Activated CD4-positive, alpha-beta memory T cell treated with anti-CD3 and anti-CD28 coated beads for 36 hours (primary cell): Measurements from ENCODE around the gene PCA3. TPM values are rescaled to one million over a fixed set of nuclear protein-coding genes. Genes with fewer than 3 reads are reported as not detected.
"Not testable (repeated sequence)": the region's sequence is repeated elsewhere in the genome, so short reads cannot be mapped to it uniquely, and the experiment has no call there.

Experiments
- CTCF ChIA-PET: fragments of 350-600 bp; sonication (Branson Sonifier 250); formaldehyde crosslinking; loops from one replicate; lab custom pipeline; 2021; ENCODE audit warnings: antibody characterized with exemption, inconsistent platforms; lab: Charles Lee
- POLR2A ChIA-PET: fragments of 350-600 bp; sonication (Branson Sonifier 250); formaldehyde crosslinking; loops from one replicate; lab custom pipeline; 2021; ENCODE audit warnings: antibody characterized with exemption; lab: Charles Lee
- DNase-seq: peaks from one replicate; pipeline ENCODE4 v3.0.0-alpha.2; 2020
- H3K27ac Mint-ChIP-seq: one replicate; pipeline ENCODE4 v1.8.0; 2021; ENCODE audit warnings: mixed read lengths
- H3K27me3 Mint-ChIP-seq: one replicate; pipeline ENCODE4 v1.8.0; 2021; ENCODE audit warnings: mixed read lengths
- H3K36me3 Mint-ChIP-seq: one replicate; pipeline ENCODE4 v1.8.0; 2021; ENCODE audit warnings: mixed read lengths
- H3K4me1 Mint-ChIP-seq: one replicate; pipeline ENCODE4 v1.8.0; 2021; ENCODE audit warnings: low read depth, mixed read lengths
- H3K4me3 Mint-ChIP-seq: one replicate; pipeline ENCODE4 v1.8.0; 2021; ENCODE audit warnings: mild to moderate bottlenecking, mixed read lengths
- H3K9me3 Mint-ChIP-seq: one replicate; pipeline ENCODE4 v1.8.0; 2021; ENCODE audit warnings: mixed read lengths
- intact Hi-C: fragments of 100-400 bp; cut with micrococcal nuclease; formaldehyde crosslinking; loops from one replicate; pipeline ENCODE4 v1.15.1; 2023
- total RNA-seq, 2 experiments: library from RNA; stranded (reverse); gene quantifications; one replicate each; pipeline ENCODE4 v1.2.3, GENCODE V29; 2021

PCA3 gene
- total RNA-seq, 2 experiments from 2014 or later, result not detected

DNA sequence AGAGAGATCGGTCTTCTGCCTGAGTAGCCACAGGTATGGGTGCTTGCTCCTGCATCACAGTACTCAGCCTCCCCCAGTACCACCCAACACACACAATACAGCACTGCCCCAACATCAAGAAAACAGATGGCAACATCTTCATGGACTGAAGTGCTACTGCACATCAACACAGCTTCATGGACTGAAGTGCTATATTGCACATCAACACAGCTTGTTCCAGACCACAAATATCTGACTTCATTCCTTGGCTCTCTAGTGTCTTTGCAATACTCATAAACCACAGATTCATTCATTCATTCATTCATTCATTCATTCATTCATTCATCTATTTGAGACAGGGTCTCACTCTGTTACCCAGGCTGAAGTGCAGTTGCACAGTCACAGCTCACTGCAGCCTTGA lies 31.1 kb upstream of the PCA3 start:
- Mint-ChIP-seq H3K27ac (no peak overlapping the region), H3K4me1 (no peaks in the 10 kb centered on the region), H3K4me3 (no peak overlapping the region), H3K9me3 (no peaks in the 10 kb centered on the region), H3K36me3 (no peaks in the 10 kb centered on the region), H3K27me3 (peaks cover 3% of the 10 kb centered on the region)
- DNase-seq, result no peak
- intact Hi-C loops, result no loop called here
- ChIA-PET POLR2A (no interaction called here), CTCF (no interaction called here)

- no peaks in the 10 kb centered on the region for H3K36me3 Mint-ChIP-seq
- intact Hi-C loops, result no loop called here
- H3K4me1 Mint-ChIP-seq, result no peaks in the 10 kb centered on the region
- no peaks in the 10 kb centered on the region for H3K9me3 Mint-ChIP-seq
- no peak overlapping the region for H3K27ac Mint-ChIP-seq
- H3K27me3 Mint-ChIP-seq, result peaks cover 9% of the 10 kb centered on the region
- POLR2A ChIA-PET, result no interaction called here
- no peak for DNase-seq
- H3K4me3 Mint-ChIP-seq, result no peak overlapping the region
- CTCF ChIA-PET, result no interaction called here
These were observed 29.5 kb upstream of the PCA3 start for GRCh38 chr9:76734716-76735115.

DNA sequence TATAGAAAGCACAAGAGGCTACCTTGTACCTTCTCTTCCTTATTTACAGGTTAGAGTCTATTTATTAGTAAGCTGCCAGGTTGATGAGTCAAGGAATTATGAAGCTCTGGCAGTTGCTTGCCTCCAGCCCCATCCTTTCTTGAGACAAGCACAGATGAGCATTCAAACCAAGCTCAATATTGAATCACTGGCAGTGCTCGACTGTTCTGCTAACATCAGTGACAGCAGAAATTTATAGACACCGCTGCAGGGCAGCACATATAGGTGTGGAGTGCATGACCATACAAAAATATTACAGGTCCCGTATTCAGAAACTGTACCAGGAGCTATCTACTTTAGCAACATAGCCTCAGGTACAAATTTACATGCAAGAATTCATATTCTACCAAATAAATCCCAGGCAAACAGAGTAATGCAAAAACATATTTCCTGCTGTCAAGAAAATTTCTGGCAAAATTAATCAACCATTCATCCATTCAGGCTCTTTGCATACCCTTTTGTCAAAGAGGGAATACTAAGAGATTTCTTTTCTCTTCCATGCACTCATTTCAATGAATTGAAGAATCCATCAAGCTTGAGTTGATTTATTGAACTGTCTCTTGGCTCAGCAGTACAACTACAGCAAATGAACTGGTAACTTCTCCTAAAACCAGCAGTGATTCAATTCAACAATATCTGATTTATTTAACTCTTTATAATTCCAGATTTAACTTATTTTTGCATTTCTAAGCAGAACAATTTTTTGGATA lies 26.9 kb upstream of the PCA3 start:
- no peaks in the 10 kb centered on the region for H3K4me1 Mint-ChIP-seq
- intact Hi-C loops, result no loop called here
- ChIA-PET CTCF (no interaction called here), POLR2A (no interaction called here)
- DNase-seq, result no peak
- peaks cover 2% of the 10 kb centered on the region for H3K9me3 Mint-ChIP-seq
- no peak overlapping the region for H3K4me3 Mint-ChIP-seq
- H3K36me3 Mint-ChIP-seq, result no peaks in the 10 kb centered on the region
- no peak overlapping the region for H3K27ac Mint-ChIP-seq
- peaks cover 9% of the 10 kb centered on the region for H3K27me3 Mint-ChIP-seq

- CTCF ChIA-PET, result no interaction called here
- POLR2A ChIA-PET, result interaction anchor here (0.7 kb wide), 1 partner anchor 422 kb away, joined by 3 read pairs; no protein-coding TSS in a partner anchor
- Mint-ChIP-seq H3K27me3 (peaks cover 9% of the 10 kb centered on the region), H3K36me3 (no peaks in the 10 kb centered on the region), H3K27ac (no peak overlapping the region), H3K4me3 (no peak overlapping the region), H3K9me3 (peaks cover 9% of the 10 kb centered on the region), H3K4me1 (no peaks in the 10 kb centered on the region)
- no peak for DNase-seq
- intact Hi-C loops, result no loop called here
These were observed 25.8 kb upstream of the PCA3 start for GRCh38 chr9:76738402-76738801.

DNA sequence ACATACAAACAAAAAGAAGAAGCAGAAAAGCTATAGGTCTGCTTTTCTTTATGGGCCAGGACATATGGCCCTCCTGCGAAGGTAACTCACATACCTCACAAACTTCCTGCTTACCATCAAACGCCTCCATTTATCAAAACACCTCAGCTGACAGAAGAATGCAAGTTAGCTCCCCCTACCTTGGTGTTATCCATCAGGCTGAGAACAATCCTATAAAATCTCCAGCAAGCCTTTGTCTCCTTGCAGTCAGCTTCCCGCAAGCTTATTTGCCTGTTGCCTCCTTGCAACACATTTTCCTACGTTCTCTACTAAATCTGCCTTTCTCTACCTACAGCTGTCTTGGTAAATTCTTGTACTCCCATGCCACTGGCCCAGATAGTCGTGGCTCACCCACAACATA lies 22.7 kb upstream of the PCA3 start:
- Mint-ChIP-seq H3K4me1 (no peaks in the 10 kb centered on the region), H3K27ac (no peak overlapping the region), H3K4me3 (no peak overlapping the region), H3K9me3 (peaks cover 9% of the 10 kb centered on the region), H3K36me3 (no peaks in the 10 kb centered on the region), H3K27me3 (peaks cover 10% of the 10 kb centered on the region)
- intact Hi-C loops, result no loop called here
- POLR2A ChIA-PET, result no interaction called here
- DNase-seq, result no peak
- CTCF ChIA-PET, result no interaction called here

GRCh38 chr9:76742890-76743289 lies 21.3 kb upstream of the PCA3 start:
- H3K4me1 Mint-ChIP-seq, H3K27ac Mint-ChIP-seq, H3K4me3 Mint-ChIP-seq, POLR2A ChIA-PET, H3K9me3 Mint-ChIP-seq, intact Hi-C loops, H3K36me3 Mint-ChIP-seq, H3K27me3 Mint-ChIP-seq, CTCF ChIA-PET, DNase-seq: not testable (repeated sequence)

- no peaks in the 10 kb centered on the region for H3K36me3 Mint-ChIP-seq
- H3K27me3 Mint-ChIP-seq, result peaks cover 3% of the 10 kb centered on the region
- DNase-seq, result no peak
- POLR2A ChIA-PET, result no interaction called here
- H3K9me3 Mint-ChIP-seq, result peaks cover 9% of the 10 kb centered on the region
- intact Hi-C loops, result no loop called here
- no peak overlapping the region for H3K4me3 Mint-ChIP-seq
- CTCF ChIA-PET, result no interaction called here
- H3K27ac Mint-ChIP-seq, result no peak overlapping the region
- no peaks in the 10 kb centered on the region for H3K4me1 Mint-ChIP-seq
These were observed 20.3 kb upstream of the PCA3 start for GRCh38 chr9:76743931-76744330.

- Mint-ChIP-seq H3K36me3 (no peaks in the 10 kb centered on the region), H3K27ac (no peak overlapping the region), H3K4me3 (no peak overlapping the region), H3K27me3 (peaks cover 2% of the 10 kb centered on the region), H3K4me1 (no peaks in the 10 kb centered on the region), H3K9me3 (peaks cover 9% of the 10 kb centered on the region)
- ChIA-PET POLR2A (no interaction called here), CTCF (no interaction called here)
- no peak for DNase-seq
- intact Hi-C loops, result no loop called here
These were observed 19.9 kb upstream of the PCA3 start for GRCh38 chr9:76744336-76744735.

GRCh38 chr9:76751001-76751400 lies 13.2 kb upstream of the PCA3 start:
- CTCF ChIA-PET, result no interaction called here
- H3K36me3 Mint-ChIP-seq, result no peaks in the 10 kb centered on the region
- POLR2A ChIA-PET, result no interaction called here
- DNase-seq, result no peak
- no peaks in the 10 kb centered on the region for H3K4me1 Mint-ChIP-seq
- no peaks in the 10 kb centered on the region for H3K9me3 Mint-ChIP-seq
- H3K27me3 Mint-ChIP-seq, result no peaks in the 10 kb centered on the region
- no peak overlapping the region for H3K4me3 Mint-ChIP-seq
- no peak overlapping the region for H3K27ac Mint-ChIP-seq
- intact Hi-C loops, result no loop called here

GRCh38 chr9:76756268-76756640 lies 8.0 kb upstream of the PCA3 start:
- Mint-ChIP-seq H3K4me1 (no peaks in the 10 kb centered on the region), H3K9me3 (no peaks in the 10 kb centered on the region), H3K4me3 (no peak overlapping the region), H3K36me3 (no peaks in the 10 kb centered on the region), H3K27me3 (peaks cover 3% of the 10 kb centered on the region), H3K27ac (no peak overlapping the region)
- intact Hi-C loops, result no loop called here
- no peak for DNase-seq
- POLR2A ChIA-PET, result no interaction called here
- CTCF ChIA-PET, result no interaction called here

DNA sequence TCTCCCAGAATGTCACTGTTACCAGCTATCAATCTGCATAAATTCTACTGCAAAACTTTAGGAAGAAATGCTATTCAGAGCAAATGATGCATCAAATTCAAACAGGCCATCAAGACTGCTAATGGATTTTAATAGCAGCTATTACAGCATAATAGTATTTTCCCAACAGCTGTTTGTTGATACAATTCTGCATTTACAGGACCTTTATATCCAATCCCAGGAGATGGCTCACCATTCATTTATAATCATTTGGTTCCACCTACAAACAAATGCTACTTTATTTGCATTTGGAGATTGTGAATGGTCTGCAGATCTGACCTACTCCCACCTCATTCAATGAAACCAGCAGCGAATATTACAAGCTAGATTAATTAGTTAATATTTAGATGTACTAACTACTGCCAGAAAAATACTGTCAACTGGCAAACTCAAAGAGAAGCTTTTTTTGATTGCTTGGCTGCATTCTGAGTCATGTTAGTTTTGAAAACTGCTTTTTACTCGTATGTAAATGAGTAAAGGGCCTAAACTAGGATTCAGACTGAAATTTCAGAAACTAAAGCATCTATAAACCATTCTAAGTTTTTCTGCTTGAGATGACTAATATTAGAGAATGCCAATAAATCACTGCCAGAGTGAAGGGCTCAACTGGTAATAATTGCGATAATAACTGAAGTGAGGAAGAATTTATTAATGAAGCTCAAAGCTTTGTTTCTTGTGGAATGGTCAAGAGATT lies 7.1 kb upstream of the PCA3 start:
- Mint-ChIP-seq H3K27ac (no peak overlapping the region), H3K27me3 (peaks cover 3% of the 10 kb centered on the region), H3K9me3 (no peaks in the 10 kb centered on the region), H3K4me1 (no peaks in the 10 kb centered on the region), H3K4me3 (no peak overlapping the region), H3K36me3 (no peaks in the 10 kb centered on the region)
- no peak for DNase-seq
- intact Hi-C loops, result no loop called here
- POLR2A ChIA-PET, result no interaction called here
- CTCF ChIA-PET, result interaction anchor here (0.7 to 1.9 kb wide), 3 partner anchors 43 to 319 kb away, joined by 3 to 4 read pairs (median 3); no protein-coding TSS in a partner anchor

- CTCF ChIA-PET, result interaction anchor here (0.7 to 1.9 kb wide), 2 partner anchors 27 to 51 kb away, joined by 3 to 4 read pairs; no protein-coding TSS in a partner anchor
- Mint-ChIP-seq H3K27ac (no peak overlapping the region), H3K9me3 (no peaks in the 10 kb centered on the region), H3K4me3 (no peak overlapping the region), H3K4me1 (no peaks in the 10 kb centered on the region), H3K36me3 (no peaks in the 10 kb centered on the region), H3K27me3 (peaks cover 6% of the 10 kb centered on the region)
- intact Hi-C loops, result no loop called here
- POLR2A ChIA-PET, result no interaction called here
- DNase-seq, result no peak
These were observed 5.8 kb upstream of the PCA3 start for GRCh38 chr9:76758476-76758875.
